A549 (cell line): ENCODE results near the gene AFF3.

ENCODE experiments used
- CTCF ChIP-seq: fragments of >200 bp; sonication (Bioruptor Twin); formaldehyde crosslinking; IDR thresholded peaks from 3 replicates; pipeline ENCODE4 v1.5.1; 2016
- RCOR1 ChIP-seq: fragments of 150-350 bp; IDR thresholded peaks from 2 replicates; pipeline ENCODE4 v1.6.1; 2014; ENCODE audit warnings: antibody characterized with exemption, low read length, low read depth

GRCh38 chr2:99710721-99711120 is 431.7 kb downstream of the AFF3 start:
- TF ChIP-seq RCOR1 (no peak), CTCF (no peak)
